Mesothelial cell of epicardium (in vitro differentiated cells): Measurements from ENCODE around the gene FEN1. TPM values are rescaled to one million over a fixed set of nuclear protein-coding genes. Genes with fewer than 3 reads are reported as not detected.

Experiments
- DNase-seq, 2 experiments: peaks; one replicate each; pipeline ENCODE4 v3.0.0; 2021; ENCODE audit warnings: low spot score in 2 of 2; ENCODE audit not compliant: unreplicated experiment in 2 of 2
- H3K27ac Mint-ChIP-seq: 2 replicates; pipeline ENCODE4 v1.8.0; 2021; ENCODE audit warnings: mixed read lengths
- H3K27me3 Mint-ChIP-seq: 2 replicates; pipeline ENCODE4 v1.8.0; 2021; ENCODE audit warnings: low read depth, mixed read lengths
- H3K36me3 Mint-ChIP-seq: 2 replicates; pipeline ENCODE4 v1.8.0; 2021; ENCODE audit warnings: mixed read lengths
- H3K4me1 Mint-ChIP-seq: 2 replicates; pipeline ENCODE4 v1.8.0; 2021; ENCODE audit warnings: mixed read lengths
- H3K4me3 Mint-ChIP-seq: 2 replicates; pipeline ENCODE4 v1.8.0; 2021; ENCODE audit warnings: mild to moderate bottlenecking, moderate library complexity, mixed read lengths
- H3K9me3 Mint-ChIP-seq: 2 replicates; pipeline ENCODE4 v1.8.0; 2021; ENCODE audit warnings: mixed read lengths
- CTCF ChIP-seq: fragments of 200-600 bp; sonication (generic); IDR thresholded peaks from one replicate; pipeline ENCODE4 v1.5.0; 2021; ENCODE audit warnings: antibody characterized with exemption; ENCODE audit not compliant: unreplicated experiment
- total RNA-seq: library from RNA; stranded (reverse); gene quantifications from 3 replicates; pipeline ENCODE4 v1.2.1, GENCODE V29; 2021

The FEN1 gene
- total RNA-seq, 1 donor from 2014 or later = 20.3 TPM

DNA sequence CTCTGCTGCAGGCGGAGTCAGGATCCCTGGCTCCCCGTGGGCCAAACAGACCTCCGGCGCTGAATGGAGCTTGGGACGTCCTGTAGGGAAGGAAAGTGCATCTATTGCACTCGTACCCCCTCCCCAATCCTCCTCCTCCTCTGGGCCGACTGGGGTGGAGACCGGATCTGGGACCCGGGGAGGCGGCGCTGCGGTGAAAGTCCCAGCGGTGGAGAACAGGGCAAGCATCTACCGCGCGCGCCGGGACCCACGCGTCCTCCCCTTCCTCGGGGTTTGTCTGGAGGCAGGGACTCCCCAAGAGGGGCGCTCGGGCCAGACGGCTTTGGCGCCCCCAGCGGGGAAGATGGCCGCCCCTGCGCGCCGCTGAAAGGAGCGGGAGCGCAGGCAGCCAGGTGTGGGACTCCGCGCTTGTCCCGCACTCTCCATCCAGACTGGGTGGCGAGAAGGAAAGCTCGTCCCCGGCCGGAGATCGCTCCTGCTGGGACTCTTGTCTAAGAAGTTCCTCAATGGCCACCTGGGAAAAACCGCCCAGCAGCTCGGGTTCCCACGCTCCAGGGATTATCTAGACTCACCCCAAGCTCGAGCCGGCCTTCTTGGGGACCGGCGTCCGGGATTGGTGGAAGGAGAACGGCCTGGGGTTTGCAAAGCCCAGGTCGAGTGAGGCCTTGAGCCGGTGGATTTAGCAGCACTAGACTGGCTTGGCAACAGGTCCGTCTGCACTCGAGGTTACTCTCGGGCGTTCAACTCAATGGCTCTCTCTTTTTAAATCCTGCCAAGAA is 36.1 kb downstream of the FEN1 start:
- H3K27ac Mint-ChIP-seq = peak overlapping the region; percentile 95

GRCh38 chr11:61829806-61830205 is 37.1 kb downstream of the FEN1 start:
- H3K36me3 Mint-ChIP-seq = peaks cover 2% of the 10 kb centered on the region
- H3K4me1 Mint-ChIP-seq = peaks cover 61% of the 10 kb centered on the region
- peak overlapping the region; percentile 89 for H3K4me3 Mint-ChIP-seq
- DNase-seq = no peak
- peak overlapping the region; percentile 94 for H3K27ac Mint-ChIP-seq
- TF ChIP-seq CTCF = no peak
- no peaks in the 10 kb centered on the region for H3K9me3 Mint-ChIP-seq
- H3K27me3 Mint-ChIP-seq = no peaks in the 10 kb centered on the region

More for the DNA sequence above, 36.1 kb downstream of the FEN1 start:
- TF ChIP-seq CTCF = no peak
- H3K9me3 Mint-ChIP-seq = no peaks in the 10 kb centered on the region
- DNase-seq = peak; percentile 48 to 72
- H3K4me1 Mint-ChIP-seq = peaks cover 53% of the 10 kb centered on the region
- no peaks in the 10 kb centered on the region for H3K27me3 Mint-ChIP-seq
- peaks cover 2% of the 10 kb centered on the region for H3K36me3 Mint-ChIP-seq
- H3K4me3 Mint-ChIP-seq = peak overlapping the region; percentile 89

GRCh38 chr11:61830237-61831105 is 37.8 kb downstream of the FEN1 start:
- Mint-ChIP-seq H3K4me3 (peak overlapping the region; percentile 89), H3K27me3 (no peaks in the 10 kb centered on the region), H3K9me3 (no peaks in the 10 kb centered on the region), H3K27ac (peak overlapping the region; percentile 94), H3K4me1 (peaks cover 65% of the 10 kb centered on the region), H3K36me3 (peaks cover 2% of the 10 kb centered on the region)
- no peak for DNase-seq
- no peak for TF ChIP-seq CTCF

GRCh38 chr11:61832207-61832606 is 39.5 kb downstream of the FEN1 start:
- no peaks in the 10 kb centered on the region for H3K27me3 Mint-ChIP-seq
- H3K4me1 Mint-ChIP-seq = peaks cover 60% of the 10 kb centered on the region
- TF ChIP-seq CTCF = no peak
- H3K9me3 Mint-ChIP-seq = no peaks in the 10 kb centered on the region
- peaks cover 2% of the 10 kb centered on the region for H3K36me3 Mint-ChIP-seq
- peak overlapping the region; percentile 52 for H3K4me3 Mint-ChIP-seq
- DNase-seq = no peak
- H3K27ac Mint-ChIP-seq = peak overlapping the region; percentile 94

DNA sequence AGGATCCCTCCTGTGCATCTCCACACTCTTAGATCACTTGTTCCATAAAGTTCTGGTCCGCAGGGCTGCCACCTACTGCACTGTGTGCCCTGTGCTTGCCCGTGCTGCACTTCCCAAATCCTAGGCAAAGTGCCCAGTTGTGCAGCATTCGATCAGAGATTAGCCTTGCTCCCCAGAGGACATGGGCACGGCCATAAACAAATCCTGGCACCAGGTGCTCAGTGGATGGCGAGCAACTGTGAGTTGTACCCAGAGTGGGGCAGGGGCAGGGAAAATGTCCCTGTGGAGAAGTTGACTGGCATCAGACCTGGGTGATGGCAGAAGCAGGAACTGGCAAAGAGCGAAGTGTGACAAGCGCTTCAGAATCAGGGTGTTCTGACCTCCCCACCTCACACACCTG is 40.0 kb downstream of the FEN1 start:
- peak overlapping the region; percentile 90 for H3K27ac Mint-ChIP-seq
- no peak for TF ChIP-seq CTCF
- H3K27me3 Mint-ChIP-seq = no peaks in the 10 kb centered on the region
- H3K4me3 Mint-ChIP-seq = no peak overlapping the region
- H3K36me3 Mint-ChIP-seq = peaks cover 2% of the 10 kb centered on the region
- H3K9me3 Mint-ChIP-seq = no peaks in the 10 kb centered on the region
- H3K4me1 Mint-ChIP-seq = peaks cover 59% of the 10 kb centered on the region
- no peak for DNase-seq
